IPS-18a (cell line): Measurements from ENCODE around the gene RARB.

Source experiments
- H3K27ac ChIP-seq: one replicate; pipeline ENCODE4 v1.5.1; 2013; ENCODE audit warnings: low read length
- H3K27me3 ChIP-seq: one replicate; pipeline ENCODE4 v1.6.1; 2013; ENCODE audit warnings: mild to moderate bottlenecking, low read length; ENCODE audit not compliant: control insufficient read depth, insufficient read depth
- H3K36me3 ChIP-seq: one replicate; pipeline ENCODE4 v1.6.1; 2013; ENCODE audit warnings: low read depth, low read length; ENCODE audit not compliant: control insufficient read depth
- H3K4me1 ChIP-seq: one replicate; pipeline ENCODE4 v1.6.1; 2013; ENCODE audit warnings: low read depth, low read length; ENCODE audit not compliant: control insufficient read depth
- H3K4me3 ChIP-seq: one replicate; pipeline ENCODE4 v1.5.1; 2013; ENCODE audit warnings: low read length
- H3K9ac ChIP-seq: one replicate; pipeline ENCODE4 v1.6.1; 2013; ENCODE audit warnings: mild to moderate bottlenecking, low read length, moderate library complexity
- H3K9me3 ChIP-seq: one replicate; pipeline ENCODE4 v1.6.1; 2013; ENCODE audit warnings: low read depth, low read length; ENCODE audit not compliant: control insufficient read depth

RARB gene

GRCh38 chr3:25449857-25450256, 21.8 kb downstream of the RARB start:
- no peaks in the 10 kb centered on the region for H3K27me3 ChIP-seq
- no peak overlapping the region for H3K4me3 ChIP-seq
- peaks cover 22% of the 10 kb centered on the region for H3K4me1 ChIP-seq
- H3K36me3 ChIP-seq, result no peaks in the 10 kb centered on the region
- no peak overlapping the region for H3K9ac ChIP-seq
- H3K27ac ChIP-seq, result no peak overlapping the region
- no peaks in the 10 kb centered on the region for H3K9me3 ChIP-seq

DNA sequence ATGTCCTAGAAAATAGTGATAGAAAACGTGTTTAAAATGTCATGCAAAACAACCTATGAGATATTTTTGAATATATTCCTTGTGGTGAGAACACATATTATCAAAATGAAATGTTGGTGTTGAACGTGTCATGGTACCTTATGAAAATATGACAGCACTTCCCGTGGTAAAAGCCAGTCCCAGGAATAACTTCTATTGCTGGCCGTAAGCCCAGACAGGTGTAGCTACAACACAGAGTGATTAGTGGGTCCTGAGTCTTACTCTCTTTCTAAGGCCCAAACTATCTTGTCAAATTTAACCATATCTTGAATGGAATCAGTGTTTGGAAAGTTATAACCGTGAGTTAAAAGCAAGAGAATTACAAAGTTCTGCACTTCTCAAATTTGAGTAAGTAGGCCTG, 24.1 kb downstream of the RARB start:
- Histone ChIP-seq H3K9me3 (no peaks in the 10 kb centered on the region), H3K9ac (no peak overlapping the region), H3K27me3 (no peaks in the 10 kb centered on the region), H3K27ac (no peak overlapping the region), H3K4me1 (peaks cover 37% of the 10 kb centered on the region), H3K4me3 (no peak overlapping the region), H3K36me3 (no peaks in the 10 kb centered on the region)

- Histone ChIP-seq H3K9ac (no peak overlapping the region), H3K4me3 (no peak overlapping the region), H3K9me3 (no peaks in the 10 kb centered on the region), H3K4me1 (peaks cover 37% of the 10 kb centered on the region), H3K27me3 (no peaks in the 10 kb centered on the region), H3K36me3 (no peaks in the 10 kb centered on the region), H3K27ac (no peak overlapping the region)
These were observed 24.7 kb downstream of the RARB start for GRCh38 chr3:25452740-25453139.

DNA sequence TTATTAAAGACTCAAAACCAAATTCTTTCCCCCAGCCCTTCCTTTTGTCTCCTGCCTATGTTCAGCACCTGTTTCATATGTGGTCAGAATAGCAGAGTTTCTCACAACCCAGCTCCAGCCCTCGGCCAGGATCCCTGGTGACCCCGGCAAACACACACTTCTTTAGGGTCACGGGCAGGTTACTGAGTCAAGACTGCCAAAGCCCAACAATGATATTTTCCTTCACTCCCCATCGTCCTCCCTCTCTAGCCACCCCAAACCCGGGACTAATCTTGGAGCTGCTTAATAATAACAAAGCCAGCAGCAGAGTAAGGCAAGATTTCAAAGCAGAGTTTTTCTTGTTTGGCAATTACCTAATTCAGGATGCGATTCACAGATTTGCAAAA, 25.5 kb downstream of the RARB start:
- Histone ChIP-seq H3K27me3 (no peaks in the 10 kb centered on the region), H3K4me1 (peaks cover 37% of the 10 kb centered on the region), H3K9me3 (no peaks in the 10 kb centered on the region), H3K4me3 (no peak overlapping the region), H3K9ac (no peak overlapping the region), H3K36me3 (no peaks in the 10 kb centered on the region), H3K27ac (no peak overlapping the region)

GRCh38 chr3:25454005-25454927, 26.2 kb downstream of the RARB start:
- Histone ChIP-seq H3K4me1 (peaks cover 31% of the 10 kb centered on the region), H3K4me3 (no peak overlapping the region), H3K9ac (no peak overlapping the region), H3K9me3 (no peaks in the 10 kb centered on the region), H3K36me3 (no peaks in the 10 kb centered on the region), H3K27ac (no peak overlapping the region), H3K27me3 (no peaks in the 10 kb centered on the region)

- H3K36me3 ChIP-seq, result no peaks in the 10 kb centered on the region
- H3K4me3 ChIP-seq, result no peak overlapping the region
- H3K27ac ChIP-seq, result no peak overlapping the region
- H3K9ac ChIP-seq, result no peak overlapping the region
- no peaks in the 10 kb centered on the region for H3K9me3 ChIP-seq
- peaks cover 27% of the 10 kb centered on the region for H3K4me1 ChIP-seq
- H3K27me3 ChIP-seq, result no peaks in the 10 kb centered on the region
These were observed 27.5 kb downstream of the RARB start for GRCh38 chr3:25455441-25456132.

DNA sequence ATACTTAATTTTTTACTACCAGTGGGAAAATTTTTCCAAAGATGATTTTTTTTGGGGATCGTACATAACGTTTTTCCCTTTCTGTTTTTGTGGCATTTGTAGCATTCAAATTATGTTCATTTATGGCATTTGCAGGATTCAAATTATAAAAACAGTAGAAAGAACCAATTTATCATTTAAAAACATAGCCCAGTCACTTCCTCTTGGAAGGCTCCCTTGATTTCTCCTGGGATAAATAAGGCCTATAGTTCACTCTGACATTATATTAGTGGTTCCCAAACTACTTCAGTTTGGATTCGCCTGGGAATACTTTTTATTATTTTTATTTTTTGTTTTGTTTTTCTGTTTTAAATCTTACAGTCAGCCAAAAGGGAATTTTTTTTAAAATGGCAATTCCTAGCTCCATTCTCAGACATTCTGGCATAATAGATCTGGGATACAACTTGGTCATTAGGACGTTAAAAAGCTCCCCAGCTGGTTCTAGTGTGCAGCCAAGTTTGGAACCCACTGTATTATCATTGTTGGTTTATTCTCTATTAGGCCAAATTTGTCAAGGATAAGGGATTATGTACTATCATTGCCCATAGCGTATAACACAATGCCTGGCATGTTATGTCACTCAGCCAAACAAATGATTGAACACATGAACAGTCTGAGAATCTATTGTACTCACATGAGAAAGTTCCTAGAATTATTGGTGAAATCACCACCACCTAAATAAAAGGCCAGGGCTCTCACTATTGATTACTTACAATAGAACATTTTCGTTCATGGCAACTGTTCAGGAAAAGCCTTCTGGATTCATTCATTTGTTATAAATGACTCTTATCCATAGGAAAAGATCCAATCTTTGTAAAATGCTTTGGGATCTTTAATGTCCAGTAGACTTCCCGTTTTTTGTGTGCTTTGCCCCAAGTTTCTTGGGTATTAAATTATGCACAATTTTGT, 28.9 kb downstream of the RARB start:
- no peak overlapping the region for H3K9ac ChIP-seq
- no peaks in the 10 kb centered on the region for H3K9me3 ChIP-seq
- no peak overlapping the region for H3K27ac ChIP-seq
- peaks cover 27% of the 10 kb centered on the region for H3K4me1 ChIP-seq
- no peak overlapping the region for H3K4me3 ChIP-seq
- no peaks in the 10 kb centered on the region for H3K27me3 ChIP-seq
- no peaks in the 10 kb centered on the region for H3K36me3 ChIP-seq

DNA sequence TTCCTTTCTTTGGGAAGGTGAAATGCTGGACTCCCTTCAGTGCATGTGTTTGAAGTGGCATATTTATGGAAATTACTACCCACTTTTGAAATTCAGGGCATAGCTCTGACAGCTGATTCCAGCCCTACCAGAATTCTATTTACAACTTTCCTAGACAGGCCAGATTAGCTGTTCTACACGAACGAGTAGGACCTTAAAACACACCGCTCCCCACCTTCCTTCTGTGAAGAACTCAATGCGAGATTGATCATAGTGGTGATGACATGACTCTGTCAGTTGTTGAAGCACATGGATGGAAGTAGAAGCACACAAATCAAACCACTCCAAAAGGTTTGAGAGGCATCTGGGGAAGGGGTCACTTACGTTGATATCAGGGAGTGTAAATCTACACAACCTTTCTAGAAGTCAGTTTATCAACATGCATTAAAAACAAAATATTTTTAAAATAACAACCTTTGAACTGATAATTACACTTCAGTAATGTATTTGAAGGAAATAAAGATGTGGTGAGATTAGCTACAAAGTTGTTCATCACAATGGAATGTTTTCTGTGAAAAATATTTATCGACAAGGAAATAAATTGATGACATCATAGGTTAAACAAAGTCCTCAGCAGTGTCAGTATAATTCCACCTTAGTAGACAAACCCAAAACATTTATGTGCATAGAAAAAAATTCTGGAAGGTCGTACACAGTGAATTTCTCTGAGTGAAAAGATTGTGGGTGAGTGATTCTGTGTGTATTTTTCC, 29.8 kb downstream of the RARB start:
- Histone ChIP-seq H3K27me3 (no peaks in the 10 kb centered on the region), H3K4me1 (peaks cover 27% of the 10 kb centered on the region), H3K27ac (no peak overlapping the region), H3K9ac (no peak overlapping the region), H3K9me3 (no peaks in the 10 kb centered on the region), H3K4me3 (no peak overlapping the region), H3K36me3 (no peaks in the 10 kb centered on the region)

DNA sequence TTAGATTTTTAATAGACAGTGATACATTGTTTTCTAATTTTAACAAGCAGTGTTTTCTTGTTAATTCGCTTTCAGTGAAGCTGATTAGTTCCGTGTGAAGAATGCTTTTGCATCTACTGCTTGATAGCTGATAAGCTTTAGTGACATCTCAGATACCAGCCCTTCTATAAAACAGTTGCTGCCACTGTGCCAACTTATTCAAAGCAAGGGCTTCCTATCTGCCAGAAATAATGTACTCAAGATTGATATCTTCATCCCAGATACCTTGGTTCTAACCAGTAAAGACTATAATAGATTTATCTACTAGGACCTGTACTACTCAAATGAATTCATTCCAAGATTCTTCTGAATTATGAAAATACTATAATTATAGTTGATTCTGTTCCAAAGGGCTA, 30.4 kb downstream of the RARB start:
- Histone ChIP-seq H3K9me3 (no peaks in the 10 kb centered on the region), H3K4me1 (peaks cover 27% of the 10 kb centered on the region), H3K36me3 (no peaks in the 10 kb centered on the region), H3K27me3 (no peaks in the 10 kb centered on the region), H3K27ac (no peak overlapping the region), H3K4me3 (no peak overlapping the region), H3K9ac (no peak overlapping the region)

GRCh38 chr3:25460751-25461150, 32.7 kb downstream of the RARB start:
- Histone ChIP-seq H3K36me3 (no peaks in the 10 kb centered on the region), H3K27me3 (no peaks in the 10 kb centered on the region), H3K9me3 (no peaks in the 10 kb centered on the region), H3K27ac (no peak overlapping the region), H3K4me1 (peaks cover 6% of the 10 kb centered on the region), H3K9ac (no peak overlapping the region), H3K4me3 (no peak overlapping the region)

- Histone ChIP-seq H3K4me3 (no peak overlapping the region), H3K27ac (no peak overlapping the region), H3K27me3 (no peaks in the 10 kb centered on the region), H3K9ac (no peak overlapping the region), H3K36me3 (no peaks in the 10 kb centered on the region), H3K4me1 (no peaks in the 10 kb centered on the region), H3K9me3 (no peaks in the 10 kb centered on the region)
These were observed 33.9 kb downstream of the RARB start for GRCh38 chr3:25461946-25462345.
